Testis (tissue), 3 donors: Measurements from ENCODE around the gene ATRIP. TPM values are rescaled to one million over a fixed set of nuclear protein-coding genes. Genes with fewer than 3 reads are reported as not detected.

Experiments
- DNase-seq: peaks from one replicate; pipeline ENCODE4 v3.0.0-alpha.2; 2019
- H3K27ac ChIP-seq, 2 donors: fragments of 200-600 bp; sonication (generic); one replicate each; pipeline ENCODE4 v1.5.1; 2019
- H3K27me3 ChIP-seq: fragments of 200-600 bp; sonication (generic); one replicate; pipeline ENCODE4 v1.5.1; 2019
- H3K36me3 ChIP-seq: fragments of 200-600 bp; sonication (generic); one replicate; pipeline ENCODE4 v1.5.1; 2017; ENCODE audit warnings: low read depth; ENCODE audit errors: missing control alignments
- H3K4me1 ChIP-seq: fragments of 200-600 bp; sonication (generic); one replicate; pipeline ENCODE4 v1.5.1; 2019
- H3K4me3 ChIP-seq, 2 donors: fragments of 200-600 bp; sonication (generic); one replicate each; pipeline ENCODE4 v1.5.1; 2017 to 2019
- H3K9me3 ChIP-seq: fragments of 200-600 bp; sonication (generic); one replicate; pipeline ENCODE4 v1.5.1; 2017
- CTCF ChIP-seq, 3 experiments: fragments of 450-650 bp in 2 of 3; fragments of 200-600 bp in 1 of 3; sonication (generic) in 1 of 3; IDR thresholded peaks; one replicate each; pipeline ENCODE4 v1.5.1; 2016 to 2019; ENCODE audit warnings: antibody characterized with exemption in 3 of 3, mild to moderate bottlenecking in 2 of 3, moderate library complexity in 1 of 3
- POLR2A ChIP-seq: fragments of 450-650 bp; IDR thresholded peaks from one replicate; pipeline ENCODE4 v1.6.1; 2017; ENCODE audit warnings: antibody characterized with exemption, mild to moderate bottlenecking, moderate library complexity
- WGBS, 2 donors: methylation state at CpG; one replicate each; pipeline ENCODE4 v1.1.5; 2018; 5-methylcytosine and 5-hydroxymethylcytosine counted together
- intact Hi-C: fragments of 100-400 bp; cut with DNase I; formaldehyde crosslinking; loops from one replicate; pipeline ENCODE4 v1.15.1; 2023; ENCODE audit warnings: low total_unique reads
- polyA plus RNA-seq: library from polyadenylated mRNA; stranded (reverse); fragments of 350-450 nt; fragmentation: Illumina TruSeq; extraction: RNeasy Lipid Tissue Mini Kit (QIAGEN cat#74804); gene quantifications from one replicate; pipeline ENCODE4 v1.2.3, GENCODE V29; 2014; ENCODE audit warnings: low read depth, low replicate concordance; ENCODE audit not compliant: insufficient read depth
- total RNA-seq, 2 donors: library from RNA; depleted of rRNA; stranded (reverse); fragments of >200 nt; gene quantifications; one replicate each; pipeline ENCODE4 v1.2.3, GENCODE V29; 2016

The ATRIP gene
- total and polyA plus RNA-seq, 3 donors from 2014 or later, result 25.0 to 56.5 (median 26.3) TPM

- no peak overlapping the region for H3K4me3 ChIP-seq
- intact Hi-C loops, result no loop called here
- no peak overlapping the region for H3K27ac ChIP-seq
- WGBS, 2 donors, result 89 to 93% methylated on average over 7 to 25 of the region's 27 CpGs
- H3K4me1 ChIP-seq, result peaks cover 41% of the 10 kb centered on the region
- no peak for DNase-seq
- no peaks in the 10 kb centered on the region for H3K36me3 ChIP-seq
- H3K27me3 ChIP-seq, result no peaks in the 10 kb centered on the region
- no peak for TF ChIP-seq CTCF (IDR thresholded peaks at IDR 0.05)
- TF ChIP-seq POLR2A, result no peak
- no peaks in the 10 kb centered on the region for H3K9me3 ChIP-seq
Measured at GRCh38 chr3:48423883-48424695, 22.4 kb upstream of the ATRIP start.

- TF ChIP-seq CTCF (IDR thresholded peaks at IDR 0.05) (no peak), POLR2A (no peak)
- Histone ChIP-seq H3K4me3 (no peak overlapping the region), H3K9me3 (no peaks in the 10 kb centered on the region), H3K4me1 (peaks cover 48% of the 10 kb centered on the region), H3K27me3 (no peaks in the 10 kb centered on the region), H3K36me3 (no peaks in the 10 kb centered on the region), H3K27ac (peak overlapping the region in 1 of 2 donors; percentile 5)
- DNase-seq, result peak; percentile 37
- WGBS, 2 donors, result 39 to 75% methylated on average over 2 to 13 of the region's 13 CpGs
- intact Hi-C loops, result no loop called here
Measured at GRCh38 chr3:48425281-48425812, 21.2 kb upstream of the ATRIP start.

- Histone ChIP-seq H3K4me3 (no peak overlapping the region), H3K9me3 (no peaks in the 10 kb centered on the region), H3K36me3 (no peaks in the 10 kb centered on the region), H3K27me3 (no peaks in the 10 kb centered on the region), H3K27ac (peak overlapping the region in 1 of 2 donors; percentile 91), H3K4me1 (peaks cover 50% of the 10 kb centered on the region)
- no peak for DNase-seq
- no peak for TF ChIP-seq POLR2A
- TF ChIP-seq CTCF (IDR thresholded peaks at IDR 0.05), result no peak
- intact Hi-C loops, result no loop called here
- WGBS, 2 donors, result 52 to 56% methylated on average over 11 of the region's 11 CpGs
Measured at GRCh38 chr3:48426401-48426909, 20.1 kb upstream of the ATRIP start.

GRCh38 chr3:48426944-48427629, 19.4 kb upstream of the ATRIP start:
- no peak for TF ChIP-seq POLR2A
- TF ChIP-seq CTCF (IDR thresholded peaks at IDR 0.05), result no peak
- Histone ChIP-seq H3K36me3 (no peaks in the 10 kb centered on the region), H3K4me3 (no peak overlapping the region), H3K4me1 (peaks cover 50% of the 10 kb centered on the region), H3K27ac (peak overlapping the region; percentile 21 to 91), H3K27me3 (no peaks in the 10 kb centered on the region), H3K9me3 (no peaks in the 10 kb centered on the region)
- peak; percentile 47 for DNase-seq
- 46 to 49% methylated on average over 8 of the region's 8 CpGs for WGBS, 2 donors
- intact Hi-C loops, result no loop called here
